Retina (tissue), 1 donor: ENCODE data around the gene SLC25A30.
"Not testable (repeated sequence)": the region's sequence is repeated elsewhere in the genome, so short reads cannot be mapped to it uniquely, and the experiment has no call there.

Experiments used
- DNase-seq: peaks from one replicate; pipeline ENCODE4 v3.0.0-alpha.2; 2016

Gene SLC25A30

DNA sequence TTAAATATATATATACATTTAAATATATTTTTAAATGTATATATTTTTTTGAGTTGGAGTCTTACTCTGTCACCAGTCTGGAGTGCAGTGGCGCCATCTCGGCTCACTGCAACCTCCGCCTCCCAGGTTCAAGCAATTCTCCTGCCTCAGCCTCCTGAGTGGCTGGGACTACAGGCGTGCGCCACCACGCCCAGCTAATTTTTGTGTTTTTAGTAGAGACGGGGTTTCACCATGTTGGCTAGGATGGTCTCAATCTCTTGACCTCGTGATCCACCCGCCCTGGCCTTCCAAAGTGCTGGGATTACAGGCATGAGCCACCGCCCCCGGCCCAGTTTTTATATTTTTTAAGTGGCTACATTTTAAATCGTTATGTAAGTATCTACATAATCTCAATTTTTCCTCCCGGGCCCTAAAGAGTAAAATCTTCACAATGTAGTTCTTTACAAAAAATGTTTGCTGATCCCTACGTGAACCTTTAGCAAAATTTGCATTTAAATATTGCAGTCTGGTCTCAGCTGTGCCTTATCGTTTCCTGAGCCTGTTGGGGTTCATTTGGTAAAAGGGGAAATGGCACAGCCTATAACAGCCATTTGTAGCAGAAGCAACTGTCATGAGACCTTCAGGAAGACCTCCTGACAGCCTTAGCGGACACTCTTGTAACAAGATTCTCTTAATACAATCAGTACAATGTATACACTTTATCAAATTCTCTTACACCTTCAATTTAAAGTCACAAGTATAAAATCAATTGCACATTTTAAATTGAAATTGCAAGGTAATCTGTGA is 8.1 kb upstream of the SLC25A30 start:
- not testable (repeated sequence) for DNase-seq

DNA sequence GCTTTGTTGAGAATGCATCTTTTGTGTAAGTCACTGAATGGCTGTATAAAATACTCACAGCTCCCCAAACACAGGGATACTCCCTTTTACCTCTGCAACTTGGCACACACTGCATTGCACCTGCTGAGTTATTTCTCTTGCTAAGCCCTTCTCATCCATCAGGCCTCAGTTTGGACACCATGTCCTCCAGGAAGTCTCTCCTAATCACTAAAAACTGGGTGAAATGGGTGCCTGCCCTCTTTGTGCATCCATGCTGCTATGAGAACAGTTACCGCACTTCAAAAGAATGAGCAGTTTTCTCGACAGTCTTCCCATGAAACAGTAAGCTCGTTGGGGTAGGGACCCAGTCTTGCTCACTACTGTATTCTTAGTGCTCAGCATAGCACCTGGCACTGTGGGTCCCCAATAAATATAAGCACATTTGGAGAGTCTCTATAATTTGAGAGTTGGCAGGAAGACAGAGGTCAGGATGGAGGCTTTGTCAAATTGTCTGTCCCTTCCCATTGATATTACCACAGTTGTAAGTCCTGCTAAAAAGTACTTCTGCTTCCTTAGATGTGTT is 4.6 kb upstream of the SLC25A30 start:
- DNase-seq: peak; percentile 33

DNA sequence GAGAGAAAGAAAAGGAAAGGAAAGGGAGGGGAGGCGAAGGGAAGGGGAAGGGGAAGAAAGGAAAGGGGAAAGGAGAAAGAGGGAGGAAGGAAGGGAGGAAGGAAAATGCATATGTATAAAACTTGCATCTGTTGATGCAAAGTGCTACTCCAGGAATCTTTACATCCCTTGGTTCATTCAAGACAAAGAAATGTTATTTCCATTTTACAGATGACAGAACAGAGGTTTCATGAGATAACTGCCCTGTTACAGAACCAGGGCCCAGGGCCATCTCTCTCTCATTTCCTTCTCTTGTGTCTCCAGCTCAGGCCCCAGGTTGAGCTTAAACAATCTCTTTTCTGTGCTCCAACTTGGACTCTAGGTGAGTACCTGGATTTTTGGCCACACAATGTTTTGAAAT is 1.8 kb upstream of the SLC25A30 start:
- no peak for DNase-seq

DNA sequence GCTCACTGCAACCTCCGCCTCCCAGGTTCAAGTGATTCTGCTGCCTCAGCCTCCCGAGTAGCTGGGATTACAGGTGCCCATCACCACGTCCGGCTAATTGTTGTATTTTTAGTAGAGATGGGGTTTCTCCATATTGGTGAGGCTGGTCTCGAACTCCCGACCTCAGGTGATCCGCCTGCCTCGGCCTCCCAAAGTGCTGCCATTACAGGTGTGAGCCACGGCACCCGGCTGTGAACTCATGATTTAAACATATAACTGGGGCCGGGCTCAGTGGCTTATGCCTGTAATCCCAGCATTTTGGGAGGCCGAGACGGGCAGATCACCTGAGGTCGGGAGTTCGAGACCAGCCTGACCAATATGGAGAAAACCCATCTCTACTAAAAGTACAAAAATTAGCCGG is 1.2 kb upstream of the SLC25A30 start:
- not testable (repeated sequence) for DNase-seq

DNA sequence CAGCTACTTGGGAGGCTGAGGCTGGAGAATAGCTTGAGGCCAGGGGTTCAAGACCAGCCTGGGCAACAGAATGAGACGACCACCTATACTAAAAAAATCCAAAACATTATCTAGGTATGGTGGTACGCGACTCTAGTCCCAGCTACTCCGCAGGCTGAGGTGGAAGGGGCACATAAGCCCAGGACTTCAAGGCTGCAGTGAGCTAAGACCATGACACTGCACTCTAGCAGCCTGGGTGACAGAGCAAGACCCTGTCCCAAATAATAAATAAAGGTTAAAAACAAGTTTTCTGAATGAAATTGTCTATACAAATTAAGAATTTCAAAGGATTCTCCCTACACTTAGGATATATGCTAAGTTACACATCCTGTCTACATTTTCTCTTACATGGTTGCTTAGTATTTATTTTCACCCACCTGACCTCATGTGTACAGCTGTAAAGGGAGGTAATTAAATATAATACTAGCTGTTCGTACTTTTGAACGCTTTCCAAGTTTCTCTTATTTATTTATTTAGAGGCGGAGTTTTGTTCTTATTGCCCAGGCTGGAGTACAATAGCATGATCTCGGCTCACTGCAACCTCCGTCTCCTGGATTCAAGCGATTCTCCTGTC is 1.6 kb downstream of the SLC25A30 start:
- no peak for DNase-seq

DNA sequence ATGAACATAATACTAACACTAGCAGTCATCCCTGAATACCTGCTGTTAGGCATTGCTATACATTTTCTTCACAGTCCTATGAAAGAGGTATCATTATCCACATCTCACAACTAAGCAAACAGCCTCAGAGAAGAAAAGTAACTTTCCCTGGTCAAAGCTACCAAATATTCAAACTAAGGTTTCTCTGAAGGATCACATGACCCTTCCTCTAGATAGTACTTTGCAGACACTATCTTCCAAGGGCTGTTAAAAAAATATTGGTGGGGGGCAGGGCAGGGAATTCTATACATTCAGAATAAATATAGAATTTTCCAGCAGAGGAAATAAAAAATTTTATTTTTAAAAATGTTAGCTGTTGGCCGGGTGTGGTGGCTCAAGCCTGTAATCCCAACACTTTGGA is 3.1 kb downstream of the SLC25A30 start:
- no peak for DNase-seq

DNA sequence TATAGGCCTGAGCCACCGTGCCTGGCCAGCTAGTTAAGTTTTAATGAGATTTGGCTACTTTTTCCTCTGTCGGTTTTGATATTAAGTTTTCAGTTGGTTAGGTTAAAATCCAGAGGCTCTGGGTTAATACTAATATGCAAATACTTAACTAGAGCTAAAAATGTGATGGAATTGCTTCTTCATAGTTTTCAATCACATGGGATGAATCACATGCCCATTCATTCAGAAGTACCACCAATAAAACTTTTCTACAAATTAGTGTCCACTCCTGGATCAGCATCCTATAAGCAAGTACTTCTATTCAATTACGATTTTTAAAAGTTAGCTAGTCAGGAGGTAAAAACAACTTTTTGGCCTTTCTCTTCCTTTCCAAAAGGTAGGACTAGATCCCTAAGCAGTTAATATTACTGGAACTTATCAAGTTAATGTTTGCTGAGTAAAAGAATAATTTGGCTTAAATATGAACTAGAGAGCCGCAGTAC is 4.3 kb downstream of the SLC25A30 start:
- no peak for DNase-seq

DNA sequence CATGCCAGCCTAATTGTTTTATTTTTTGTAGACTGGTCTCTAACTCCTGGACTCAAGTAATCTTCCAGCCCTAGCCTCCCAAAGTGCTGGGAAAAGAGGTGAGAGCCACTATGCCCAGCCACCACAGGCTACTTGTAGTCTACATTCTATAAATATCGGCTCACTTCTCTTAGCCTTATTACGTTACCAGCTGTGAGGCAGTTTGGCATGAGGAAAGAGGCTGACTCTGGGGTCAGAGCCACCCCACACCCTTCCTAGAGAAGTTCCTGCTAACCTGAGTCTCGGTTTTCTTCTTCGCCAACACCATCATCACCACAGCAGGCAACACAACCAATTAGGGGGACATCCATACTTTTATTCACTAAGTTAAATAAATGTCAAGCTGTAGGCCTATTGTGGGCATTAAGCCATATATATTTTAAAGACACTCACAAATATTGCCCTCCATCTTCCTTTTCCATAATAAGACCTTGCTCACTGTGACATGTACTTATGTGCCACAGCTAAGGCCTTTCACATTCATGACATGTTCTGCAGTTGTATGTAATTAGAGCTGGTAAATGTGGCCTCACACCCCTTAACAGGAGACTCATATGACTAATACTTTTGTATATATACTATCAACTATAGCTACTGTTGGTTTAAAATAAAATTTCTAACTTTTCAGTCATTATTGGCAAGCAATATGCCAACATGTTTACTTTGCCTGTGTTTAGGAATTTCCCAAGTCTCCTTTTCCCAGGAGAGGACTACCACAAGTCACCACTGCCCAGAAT is 5.7 kb downstream of the SLC25A30 start:
- DNase-seq: no peak

DNA sequence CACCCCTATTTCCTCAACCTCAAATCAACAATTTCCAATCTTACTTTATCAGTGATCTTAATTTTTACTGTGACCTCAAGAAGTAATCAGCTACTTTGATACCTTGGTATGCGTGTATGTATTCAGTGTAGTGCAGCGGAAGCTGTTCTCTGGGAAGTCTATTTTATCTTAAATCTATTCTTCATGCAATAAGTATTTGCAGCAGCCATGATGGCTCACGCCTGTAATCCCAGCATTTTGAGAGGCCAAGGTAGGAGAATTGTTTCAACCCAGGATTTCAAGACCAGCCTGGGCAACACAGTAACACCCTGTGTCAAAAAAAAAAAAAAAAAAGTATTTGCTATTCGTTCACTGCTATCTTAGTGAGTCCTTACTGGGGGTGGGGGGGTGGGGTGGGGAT is 6.5 kb downstream of the SLC25A30 start:
- DNase-seq: no peak

DNA sequence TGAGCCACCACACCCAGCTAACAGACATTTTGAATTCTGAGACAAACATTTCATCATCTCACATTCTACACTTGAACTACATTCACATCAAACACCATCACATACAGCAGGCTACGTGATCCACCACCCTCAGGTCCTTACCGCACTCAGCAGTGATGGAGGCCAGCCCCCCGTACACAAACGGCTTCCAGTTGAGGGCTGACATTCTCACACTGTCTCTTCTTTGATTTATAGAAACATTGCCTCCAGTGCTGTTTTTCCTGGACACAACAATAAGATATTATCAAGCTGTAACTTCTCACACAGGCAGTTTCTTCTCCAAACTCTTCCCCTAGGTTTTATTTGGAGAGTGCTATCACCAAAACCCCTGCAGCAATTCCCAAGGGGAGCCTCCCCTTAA is 7.0 kb downstream of the SLC25A30 start:
- DNase-seq: no peak

DNA sequence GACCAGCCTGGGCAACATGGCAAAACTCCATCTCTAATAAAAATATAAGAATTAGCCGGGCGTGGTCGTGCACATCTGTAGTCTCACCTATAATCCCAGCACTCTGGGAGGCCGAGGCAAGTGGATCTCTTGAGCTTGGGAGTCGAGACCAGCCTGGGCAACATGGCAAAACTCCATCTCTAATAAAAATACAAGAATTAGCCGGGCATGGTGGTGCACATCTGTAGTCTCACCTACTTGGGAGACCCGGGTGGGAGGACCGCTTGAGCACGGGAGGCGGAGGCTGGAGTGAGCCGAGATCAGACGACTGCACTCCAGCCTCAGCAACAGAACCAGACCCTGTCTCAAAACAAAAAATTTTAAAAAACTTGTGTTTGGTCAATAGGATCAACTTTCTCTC is 7.7 kb downstream of the SLC25A30 start:
- DNase-seq: no peak

DNA sequence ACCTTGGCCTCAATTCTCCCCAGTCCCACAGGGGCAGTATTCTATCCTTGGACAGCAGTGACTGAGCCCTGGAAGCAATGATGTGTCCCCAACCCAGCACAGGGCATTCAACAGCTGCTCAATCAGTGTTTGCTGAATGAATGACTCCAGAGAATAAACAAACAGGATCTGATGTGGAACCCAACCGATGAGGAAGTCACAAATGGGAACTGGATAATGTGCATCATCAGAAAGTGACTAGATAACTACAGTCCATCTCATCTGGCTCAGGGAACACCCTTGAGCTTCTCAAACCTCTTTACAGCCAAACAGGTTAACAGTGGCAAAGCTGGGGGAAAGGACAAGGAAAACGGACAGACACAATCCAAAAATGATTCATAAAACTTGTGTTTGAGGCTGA is 8.2 kb downstream of the SLC25A30 start:
- DNase-seq: no peak

DNA sequence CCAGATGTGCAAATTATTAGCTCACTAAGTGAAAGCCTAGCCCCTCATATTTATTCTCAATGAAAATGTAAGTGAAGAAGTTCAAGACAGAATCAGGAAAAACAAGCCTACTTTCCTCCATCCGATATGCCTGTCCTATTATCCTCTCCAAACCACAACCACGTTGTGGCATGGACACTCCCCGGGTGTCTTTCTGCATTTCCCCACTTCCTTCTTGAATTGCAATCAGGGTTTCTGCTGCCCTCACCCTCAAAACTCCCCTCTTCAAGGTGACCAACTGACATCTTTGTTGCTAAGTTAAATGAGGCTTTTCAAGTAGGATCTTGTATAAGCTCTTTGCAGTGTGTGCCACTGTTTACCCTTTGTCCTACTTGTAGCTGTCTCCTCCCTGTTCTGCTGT is 11.8 kb downstream of the SLC25A30 start:
- no peak for DNase-seq

DNA sequence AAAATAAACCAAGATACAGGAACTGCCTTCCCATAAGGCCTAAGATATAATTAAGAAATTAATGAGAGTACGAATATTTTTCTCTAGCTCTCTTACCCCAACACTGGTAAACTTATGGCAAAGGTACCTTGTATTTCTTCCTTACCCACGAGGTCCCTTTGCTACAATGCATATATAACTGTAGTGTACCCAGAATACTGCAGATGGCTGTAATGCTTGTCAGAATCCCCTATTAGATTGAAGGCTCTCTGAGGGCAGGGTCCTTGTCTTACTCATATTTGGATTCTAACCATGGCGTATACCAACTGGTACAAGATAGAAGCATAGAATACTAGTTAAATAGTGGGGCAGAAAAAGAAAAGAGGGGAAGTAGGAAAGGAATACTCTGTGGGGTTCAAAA is 15.1 kb downstream of the SLC25A30 start:
- no peak for DNase-seq

DNA sequence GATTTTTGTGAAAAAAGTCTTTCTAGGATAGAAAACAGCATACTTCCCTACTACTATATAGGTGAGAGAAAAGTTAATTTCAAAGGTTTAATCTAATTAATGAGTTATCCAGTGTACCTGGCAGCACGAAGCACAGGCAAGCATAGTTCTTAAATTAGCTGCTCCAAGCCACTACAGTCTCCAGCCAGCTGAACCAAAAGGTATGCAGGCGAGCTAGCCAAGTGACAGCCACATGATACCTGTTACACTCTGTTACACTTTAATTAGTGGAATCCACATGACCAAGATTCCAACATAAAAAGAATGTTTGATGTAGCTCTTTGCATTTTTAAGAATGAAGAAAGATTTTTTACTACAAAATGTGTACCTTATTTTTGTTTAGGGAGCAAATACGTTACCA is 15.5 kb downstream of the SLC25A30 start:
- no peak for DNase-seq

DNA sequence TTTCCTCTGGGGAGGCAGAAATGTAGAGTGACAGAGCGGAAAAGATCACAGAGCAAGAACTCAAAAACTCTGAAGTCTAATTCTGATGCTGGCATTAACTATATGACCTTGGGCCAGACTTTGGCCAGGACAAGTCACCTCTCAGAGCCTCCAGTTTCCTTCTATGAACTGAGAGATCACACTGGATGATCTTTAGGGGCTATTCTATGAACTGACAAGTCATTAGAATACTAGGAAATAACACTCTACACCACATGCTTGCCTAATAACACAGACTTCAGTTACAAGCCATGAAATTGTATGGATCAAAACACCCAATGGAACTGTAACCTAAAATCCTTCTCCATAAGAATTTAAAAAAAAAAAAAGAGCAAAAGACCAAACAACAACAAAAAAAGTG is 16.9 kb downstream of the SLC25A30 start:
- DNase-seq: no peak

DNA sequence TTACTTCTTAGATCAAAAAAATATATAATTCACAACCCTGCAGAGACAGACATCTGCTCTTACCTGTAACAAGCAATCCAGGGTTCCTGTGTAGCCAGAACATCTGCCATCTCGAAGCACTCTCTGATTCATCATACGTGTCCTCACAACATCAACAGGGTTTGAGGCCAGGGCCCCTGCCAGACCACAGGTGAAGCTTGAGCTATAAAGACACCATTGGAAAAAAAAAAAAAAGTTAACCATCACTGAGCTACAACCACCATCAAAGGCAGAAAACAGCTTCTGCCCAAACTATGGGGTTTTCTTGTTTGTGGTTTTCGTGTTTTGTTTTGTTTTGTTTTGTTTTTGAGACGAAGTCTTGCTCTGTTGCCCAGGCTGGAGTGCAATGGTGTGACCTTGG is 19.3 kb downstream of the SLC25A30 start:
- DNase-seq: no peak

DNA sequence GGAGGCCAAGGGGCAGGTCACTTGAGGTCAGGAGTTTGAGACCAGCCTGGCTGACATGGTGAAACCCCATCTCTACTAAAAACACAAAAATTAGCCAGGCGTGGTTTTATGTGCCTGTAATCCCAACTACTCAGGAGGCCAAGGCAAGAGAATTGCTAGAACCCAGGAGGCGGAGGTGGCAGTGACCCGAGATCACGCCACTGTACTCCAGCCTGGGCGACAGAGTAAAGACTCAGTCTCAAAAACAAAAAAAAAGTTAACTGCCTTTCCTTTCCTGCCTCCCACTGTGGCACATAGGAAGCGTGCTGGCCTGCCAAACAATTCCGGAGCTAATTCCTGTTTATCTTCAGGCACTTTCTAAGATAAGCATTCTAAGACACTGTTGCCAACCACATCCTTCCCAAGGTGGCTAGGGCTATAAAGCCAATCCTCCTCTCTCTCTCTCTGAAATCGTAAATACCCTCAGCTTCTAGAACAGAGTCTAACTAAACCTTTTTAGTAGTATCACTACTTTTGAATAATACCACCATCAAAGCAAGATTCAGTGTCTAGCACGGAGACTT is 21.6 kb downstream of the SLC25A30 start:
- DNase-seq: no peak

DNA sequence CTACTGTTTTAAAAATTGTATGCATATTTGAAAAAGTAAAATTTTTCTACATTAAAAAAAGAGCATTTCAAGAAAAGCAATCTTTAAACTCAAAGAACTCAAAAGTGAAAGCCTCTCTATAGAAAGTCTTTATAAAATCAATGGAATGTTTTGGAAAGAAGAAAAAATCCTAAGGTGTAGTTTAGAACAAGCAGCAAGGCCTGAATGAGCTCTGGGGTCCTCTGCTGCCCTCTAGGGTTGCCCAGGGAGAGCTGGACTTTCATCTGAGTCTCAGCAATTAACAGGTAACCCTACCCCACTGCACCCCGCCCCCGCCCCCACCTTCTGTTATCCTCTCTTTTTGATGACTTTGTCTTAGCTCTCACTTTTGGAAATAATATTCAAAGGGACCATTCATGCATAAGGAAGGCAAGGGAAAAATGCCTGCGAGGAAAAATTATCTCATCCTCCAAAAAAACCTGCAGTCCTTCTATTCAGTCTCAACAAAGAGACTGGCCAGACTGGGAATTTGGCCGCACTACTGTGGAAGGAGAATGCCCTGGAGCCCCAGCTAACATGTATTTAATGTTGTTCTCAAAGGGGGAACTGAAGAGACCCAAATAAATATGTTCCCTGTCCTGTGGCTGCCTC is 24.1 kb downstream of the SLC25A30 start:
- DNase-seq: no peak

DNA sequence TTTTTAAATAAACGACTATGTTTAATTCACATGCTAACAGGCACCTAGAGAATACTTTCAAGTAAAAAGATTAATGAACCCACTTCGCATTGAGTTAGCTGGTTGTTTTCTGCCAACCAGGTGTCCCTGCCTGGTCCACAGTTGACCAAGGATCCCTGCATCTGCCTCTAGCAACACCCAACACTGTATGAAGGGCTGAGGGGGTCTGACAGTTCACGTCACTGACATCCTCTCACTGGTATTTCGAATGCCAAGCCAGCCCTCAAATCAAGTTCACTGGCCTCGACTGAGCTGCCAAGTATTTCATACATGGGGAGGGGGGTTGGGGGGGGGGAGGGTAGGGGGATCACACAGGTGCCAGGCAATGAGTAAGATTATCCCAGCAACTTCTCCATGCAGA is 25.4 kb downstream of the SLC25A30 start:
- DNase-seq: no peak

DNA sequence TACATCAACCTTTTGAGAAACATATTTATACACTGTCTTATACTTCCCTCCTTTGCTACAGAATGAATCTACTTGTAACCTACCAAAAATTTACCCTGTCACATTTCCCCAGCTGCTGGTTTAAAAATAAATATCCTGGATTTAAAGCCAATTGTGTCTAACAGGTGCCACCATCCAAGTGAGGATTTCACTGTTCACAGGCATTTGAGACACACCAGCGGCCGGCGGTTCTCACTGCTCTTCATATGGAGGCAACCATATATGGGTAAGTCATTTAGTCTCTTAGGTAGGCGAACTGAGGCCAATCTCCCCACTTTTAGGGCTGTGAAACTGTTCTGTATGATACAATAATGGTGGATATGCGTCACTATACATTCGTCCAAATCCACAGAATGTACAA is 26.2 kb downstream of the SLC25A30 start:
- no peak for DNase-seq

DNA sequence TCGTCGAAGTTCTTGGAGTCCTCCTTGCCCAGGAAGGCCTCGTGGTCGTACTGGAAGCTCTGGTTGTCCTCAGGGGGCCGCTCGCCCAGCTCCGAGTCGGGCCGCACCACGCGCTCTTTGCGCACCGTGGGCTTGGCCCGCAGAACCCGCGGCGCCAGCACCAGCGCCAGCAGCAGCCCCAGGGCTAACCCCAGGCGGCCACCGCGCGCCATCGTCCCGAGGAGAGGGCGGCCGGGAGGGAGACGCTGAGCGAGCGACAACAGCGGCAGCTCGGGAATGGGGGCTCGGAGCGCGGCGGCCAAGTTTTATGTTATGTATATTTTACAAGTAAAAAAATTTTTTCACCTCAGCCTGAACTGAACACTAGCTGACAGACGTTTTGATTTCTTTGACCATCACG is 27.0 kb downstream of the SLC25A30 start:
- not testable (repeated sequence) for DNase-seq

DNA sequence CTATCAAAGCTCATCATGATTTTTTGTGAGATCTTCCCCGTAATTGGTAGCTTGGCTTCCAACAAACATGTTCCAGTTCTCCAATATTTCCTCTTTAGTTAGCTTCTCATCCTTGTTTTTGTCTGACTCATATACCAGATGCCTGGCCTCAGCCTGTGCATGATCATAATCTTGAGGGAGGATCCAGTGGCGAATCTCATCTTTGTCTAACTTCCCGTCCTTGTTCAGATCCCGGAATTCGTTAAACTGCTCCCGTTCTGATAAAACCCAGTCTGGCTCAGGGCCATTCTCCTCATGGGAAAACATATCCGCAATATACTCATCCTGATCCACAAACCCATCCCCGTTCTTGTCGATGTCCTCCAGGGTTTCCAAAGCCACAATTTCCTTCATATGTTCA is 27.8 kb downstream of the SLC25A30 start:
- DNase-seq: not testable (repeated sequence)
